ENCODE measurements around the gene PODN. TPM values are rescaled to one million over a fixed set of nuclear protein-coding genes. Genes with fewer than 3 reads are reported as not detected.

The PODN gene
- total and polyA plus RNA-seq, 2 donors (not counting 3 experiments of a cell fraction or from before 2014, with no cell fraction given), result 1.3 to 1.5 TPM

DNA sequence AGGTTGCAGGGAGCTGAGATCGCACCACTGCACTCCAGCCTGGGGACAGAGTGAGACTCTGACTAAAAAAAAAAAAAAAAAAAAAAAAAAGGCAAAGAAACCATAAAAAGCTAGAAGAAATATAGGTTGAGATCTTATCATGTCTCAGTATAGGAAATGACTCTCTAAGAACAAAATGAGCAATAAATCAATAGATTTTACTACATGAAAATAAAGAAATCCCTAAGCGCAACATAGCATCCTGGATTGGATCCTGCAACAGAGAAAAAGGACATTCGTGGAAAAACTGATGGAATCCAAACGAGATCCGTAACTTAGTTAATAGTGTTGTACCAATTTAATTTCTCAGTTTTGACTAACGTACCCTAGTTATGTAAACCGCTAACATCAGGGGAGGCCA lies 45.1 kb downstream of the PODN start:
- Histone ChIP-seq H2AFZ (ENCODE audit: low read depth, low read length) (no peak overlapping the region), H3K79me2 (ENCODE audit: control insufficient read depth, insufficient read depth, low read length) (no peaks in the 10 kb centered on the region), H3K9ac (replicated peaks; ENCODE audit: extremely low read depth, insufficient read depth, low read length) (no peak overlapping the region), H3K9me3 (replicated peaks; ENCODE audit: control insufficient read depth, insufficient read depth, low read length) (no peaks in the 10 kb centered on the region), H3K4me2 (ENCODE audit: insufficient read depth, low read length) (no peak overlapping the region), H3K36me3 (ENCODE audit: control insufficient read depth in 2 of 2, extremely low read depth in 1 of 2, insufficient read depth in 2 of 2, low read length in 2 of 2) (no peaks in the 10 kb centered on the region), H4K20me1 (replicated peaks; ENCODE audit: control insufficient read depth, extremely low read depth, insufficient read depth, low read length) (no peaks in the 10 kb centered on the region), H3K27me3 (ENCODE audit: control insufficient read depth in 2 of 2, insufficient read depth in 2 of 2, low read length in 2 of 2) (no peaks in the 10 kb centered on the region), H3K27ac (ENCODE audit: insufficient read depth, low read depth, low read length) (no peak overlapping the region), H3K4me1 (ENCODE audit: control insufficient read depth, extremely low read depth, insufficient read depth, low read length) (no peaks in the 10 kb centered on the region), H3K9me1 (replicated peaks; ENCODE audit: control insufficient read depth, extremely low read depth, insufficient read depth, low read length) (no peaks in the 10 kb centered on the region), H3K4me3 (replicated peaks in 1 of 3; ENCODE audit: insufficient read depth in 1 of 3, low read depth in 1 of 3, low read length in 3 of 3) (no peak overlapping the region)
- TF ChIP-seq FOS (IDR thresholded peaks at IDR 0.05; ENCODE audit: borderline replicate concordance, insufficient read depth, low read length) (no peak), POLR2A (IDR thresholded peaks at IDR 0.05; ENCODE audit: low read depth, low read length) (no peak), GATA2 (IDR thresholded peaks at IDR 0.05; ENCODE audit: insufficient read depth, insufficient read length, low read depth, low read length) (no peak), POLR2AphosphoS5 (IDR thresholded peaks at IDR 0.05; ENCODE audit: insufficient read depth, low read depth, low read length) (no peak), EZH2 (IDR thresholded peaks at IDR 0.05; ENCODE audit: borderline replicate concordance, low read depth, low read length, severe bottlenecking) (no peak)
- TF ChIP-seq, protein P1, sequence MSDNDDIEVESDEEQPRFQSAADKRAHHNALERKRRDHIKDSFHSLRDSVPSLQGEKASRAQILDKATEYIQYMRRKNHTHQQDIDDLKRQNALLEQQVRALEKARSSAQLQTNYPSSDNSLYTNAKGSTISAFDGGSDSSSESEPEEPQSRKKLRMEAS (IDR thresholded peaks at IDR 0.05; ENCODE audit: insufficient read depth, insufficient read length), result no peak
- POLR2A ChIA-PET, result no interaction called here
- no TSS peak for BruUV-seq (replicated peaks)
- CTCF ChIA-PET, result interaction anchor here (3.0 kb wide), 1 partner anchor 14 kb away, joined by 11 read pairs; no protein-coding TSS in a partner anchor
- FAIRE-seq (no peak), DNase-seq (ENCODE audit: low read depth, low spot score) (no peak)
- dilution Hi-C loops (cut with MboI; ENCODE audit: extremely low pct_ligation_motif_present, low sequenced_read_pairs) (no loop called here), intact Hi-C loops (cut with micrococcal nuclease) (no loop called here)

DNA sequence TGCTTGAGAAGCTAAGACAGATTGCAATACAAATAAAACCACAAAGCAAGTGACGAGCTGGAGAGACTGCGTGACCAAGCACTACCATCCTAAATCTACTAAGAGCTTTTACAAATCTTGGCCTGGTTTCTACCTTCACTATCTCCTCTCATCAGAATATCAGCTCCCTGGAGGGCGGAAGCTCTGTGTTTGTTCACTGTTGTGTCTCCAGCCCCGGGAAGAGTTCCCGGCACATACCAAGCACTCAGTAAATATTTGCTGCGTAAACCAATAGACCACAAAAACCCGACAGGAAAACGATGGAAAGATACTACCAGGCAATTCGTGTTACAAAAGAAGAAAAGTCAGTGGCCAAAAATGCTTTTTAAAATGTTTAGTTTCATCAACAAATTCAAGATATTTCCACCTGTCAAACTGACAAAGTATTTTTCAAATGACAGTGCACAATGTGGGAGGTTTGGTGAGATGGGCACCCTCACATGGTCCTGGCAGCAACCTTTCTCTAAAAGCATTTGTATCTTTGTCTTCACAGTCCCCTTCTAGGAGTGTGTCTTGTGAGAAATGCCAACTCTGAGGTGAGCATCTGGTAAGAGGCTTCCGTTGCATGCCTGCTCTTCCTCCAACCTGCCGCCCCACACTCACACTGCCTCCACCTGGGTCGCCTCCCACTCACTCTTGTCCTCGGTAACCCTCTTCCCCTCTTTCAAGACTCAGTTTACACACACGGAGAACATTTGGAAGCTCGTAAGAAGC lies 45.7 kb downstream of the PODN start:
- no peak overlapping the region for H3K4me2 ChIP-seq (ENCODE audit: insufficient read depth, low read length)
- TF ChIP-seq POLR2A (IDR thresholded peaks at IDR 0.05; ENCODE audit: low read depth, low read length) (no peak), JUN (IDR thresholded peaks at IDR 0.05; ENCODE audit: borderline replicate concordance, insufficient read depth, insufficient read length, low read depth) (no peak), POLR2AphosphoS5 (IDR thresholded peaks at IDR 0.05; ENCODE audit: insufficient read depth, low read depth, low read length) (no peak), GATA2 (IDR thresholded peaks at IDR 0.05; ENCODE audit: insufficient read depth, insufficient read length, low read depth, low read length) (no peak), MYC (IDR thresholded peaks at IDR 0.05; ENCODE audit: low read depth, low read length) (no peak), EZH2 (IDR thresholded peaks at IDR 0.05; ENCODE audit: borderline replicate concordance, low read depth, low read length, severe bottlenecking) (no peak), FOS (IDR thresholded peaks at IDR 0.05; ENCODE audit: borderline replicate concordance, insufficient read depth, low read length) (no peak)
- TF ChIP-seq, protein P2, sequence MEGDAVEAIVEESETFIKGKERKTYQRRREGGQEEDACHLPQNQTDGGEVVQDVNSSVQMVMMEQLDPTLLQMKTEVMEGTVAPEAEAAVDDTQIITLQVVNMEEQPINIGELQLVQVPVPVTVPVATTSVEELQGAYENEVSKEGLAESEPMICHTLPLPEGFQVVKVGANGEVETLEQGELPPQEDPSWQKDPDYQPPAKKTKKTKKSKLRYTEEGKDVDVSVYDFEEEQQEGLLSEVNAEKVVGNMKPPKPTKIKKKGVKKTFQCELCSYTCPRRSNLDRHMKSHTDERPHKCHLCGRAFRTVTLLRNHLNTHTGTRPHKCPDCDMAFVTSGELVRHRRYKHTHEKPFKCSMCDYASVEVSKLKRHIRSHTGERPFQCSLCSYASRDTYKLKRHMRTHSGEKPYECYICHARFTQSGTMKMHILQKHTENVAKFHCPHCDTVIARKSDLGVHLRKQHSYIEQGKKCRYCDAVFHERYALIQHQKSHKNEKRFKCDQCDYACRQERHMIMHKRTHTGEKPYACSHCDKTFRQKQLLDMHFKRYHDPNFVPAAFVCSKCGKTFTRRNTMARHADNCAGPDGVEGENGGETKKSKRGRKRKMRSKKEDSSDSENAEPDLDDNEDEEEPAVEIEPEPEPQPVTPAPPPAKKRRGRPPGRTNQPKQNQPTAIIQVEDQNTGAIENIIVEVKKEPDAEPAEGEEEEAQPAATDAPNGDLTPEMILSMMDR (IDR thresholded peaks at IDR 0.05; ENCODE audit: extremely low read depth in 1 of 2, insufficient read depth in 1 of 2, low read depth in 1 of 2, low read length in 2 of 2), result no peak
- TF ChIP-seq, protein P1 (IDR thresholded peaks at IDR 0.05; ENCODE audit: insufficient read depth, insufficient read length), result no peak
- no peaks in the 10 kb centered on the region for H3K9me1 ChIP-seq (replicated peaks; ENCODE audit: control insufficient read depth, extremely low read depth, insufficient read depth, low read length)
- H4K20me1 ChIP-seq (replicated peaks; ENCODE audit: control insufficient read depth, extremely low read depth, insufficient read depth, low read length), result no peaks in the 10 kb centered on the region
- H3K4me3 ChIP-seq (replicated peaks in 1 of 3; ENCODE audit: insufficient read depth in 1 of 3, low read depth in 1 of 3, low read length in 3 of 3), result no peak overlapping the region
- H3K9me3 ChIP-seq (replicated peaks; ENCODE audit: control insufficient read depth, insufficient read depth, low read length), result no peaks in the 10 kb centered on the region
- no peaks in the 10 kb centered on the region for H3K36me3 ChIP-seq (ENCODE audit: control insufficient read depth in 2 of 2, extremely low read depth in 1 of 2, insufficient read depth in 2 of 2, low read length in 2 of 2)
- no peak overlapping the region for H3K9ac ChIP-seq (replicated peaks; ENCODE audit: extremely low read depth, insufficient read depth, low read length)
- ChIA-PET POLR2A (no interaction called here), CTCF (interaction anchor here (3.0 kb wide), 1 partner anchor 15 kb away, joined by 11 read pairs; no protein-coding TSS in a partner anchor)
- no peak overlapping the region for H3K27ac ChIP-seq (ENCODE audit: insufficient read depth, low read depth, low read length)
- dilution Hi-C loops (cut with MboI; ENCODE audit: extremely low pct_ligation_motif_present, low sequenced_read_pairs), result no loop called here
- no peaks in the 10 kb centered on the region for H3K27me3 ChIP-seq (ENCODE audit: control insufficient read depth in 2 of 2, insufficient read depth in 2 of 2, low read length in 2 of 2)
- H3K4me1 ChIP-seq (ENCODE audit: control insufficient read depth, extremely low read depth, insufficient read depth, low read length), result no peaks in the 10 kb centered on the region
- H2AFZ ChIP-seq (ENCODE audit: low read depth, low read length), result no peak overlapping the region
- no TSS peak for BruUV-seq (replicated peaks)
- intact Hi-C loops (cut with micrococcal nuclease), result no loop called here
- FAIRE-seq (no peak), DNase-seq (ENCODE audit: low read depth, low spot score) (no peak)
- H3K79me2 ChIP-seq (ENCODE audit: control insufficient read depth, insufficient read depth, low read length), result no peaks in the 10 kb centered on the region
